HEK293T (cell line): Measurements from ENCODE around the gene PLCD1.

Source experiments
- ARNT ChIP-seq: fragments of 450-650 bp; IDR thresholded peaks from 2 replicates; pipeline ENCODE4 v1.6.1; 2017; ENCODE audit warnings: mild to moderate bottlenecking
- BHLHE40 ChIP-seq: fragments of 450-650 bp; IDR thresholded peaks from 2 replicates; pipeline ENCODE4 v1.6.1; 2016; ENCODE audit warnings: mild to moderate bottlenecking, moderate library complexity, borderline replicate concordance
- CTBP1 ChIP-seq: fragments of 450-650 bp; IDR thresholded peaks from 2 replicates; pipeline ENCODE4 v1.6.1; 2016; ENCODE audit warnings: borderline replicate concordance
- ELF4 ChIP-seq: fragments of 450-650 bp; IDR thresholded peaks from 2 replicates; pipeline ENCODE4 v1.6.1; 2017; ENCODE audit warnings: antibody characterized with exemption
- FOXA1 ChIP-seq: fragments of 450-650 bp; IDR thresholded peaks from 2 replicates; pipeline ENCODE4 v1.6.1; 2016; ENCODE audit warnings: mild to moderate bottlenecking
- L3MBTL2 ChIP-seq: fragments of 450-650 bp; conservative IDR thresholded peaks from 2 replicates; pipeline ENCODE4 v1.6.1; 2016; ENCODE audit warnings: mild to moderate bottlenecking
- SP1 ChIP-seq: fragments of 450-650 bp; IDR thresholded peaks from 2 replicates; pipeline ENCODE4 v1.6.1; 2017
- SUZ12 ChIP-seq: fragments of 450-650 bp; IDR thresholded peaks from 2 replicates; pipeline ENCODE4 v1.6.1; 2016; ENCODE audit warnings: mild to moderate bottlenecking
- TARDBP ChIP-seq: fragments of 450-650 bp; IDR thresholded peaks from 2 replicates; pipeline ENCODE4 v1.6.1; 2016
- ZNF384 ChIP-seq: fragments of 450-650 bp; IDR thresholded peaks from 2 replicates; pipeline ENCODE4 v1.6.1; 2016

DNA sequence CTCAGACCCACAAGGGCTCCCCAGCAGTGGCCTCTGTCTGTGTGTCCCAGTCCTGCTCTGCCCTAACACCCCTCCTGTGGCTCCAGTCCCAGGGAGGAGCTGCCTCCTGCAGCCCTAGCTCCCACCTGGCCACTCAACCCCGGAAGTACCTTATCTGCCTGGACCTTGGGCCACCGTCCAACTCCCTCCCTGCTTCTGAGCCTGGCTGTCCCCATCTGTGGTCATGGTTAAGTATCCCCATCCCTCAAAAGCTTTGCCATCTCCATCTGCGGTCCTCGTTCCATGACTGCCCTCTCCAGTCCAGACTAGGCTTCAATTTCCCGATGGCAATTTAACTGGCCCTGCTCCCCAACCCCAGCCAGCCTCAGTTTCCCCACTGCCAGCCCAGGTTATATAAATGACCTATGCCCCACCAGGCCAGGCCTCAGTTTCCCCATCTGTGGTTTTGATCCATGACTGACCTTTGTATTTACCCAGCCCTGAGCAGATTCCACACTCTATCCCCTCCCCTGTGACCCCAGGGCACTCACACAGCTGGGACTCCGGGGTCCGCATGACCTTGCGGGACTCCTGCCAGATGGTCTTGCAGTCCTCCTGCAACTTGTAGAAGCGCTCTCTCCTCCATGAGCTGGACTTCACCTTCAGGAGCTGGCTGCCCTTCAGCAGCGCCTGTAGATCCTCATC is 9.6 kb downstream of the PLCD1 start:
- no peak for TF ChIP-seq CTBP1
- no peak for TF ChIP-seq BHLHE40
- no peak for TF ChIP-seq SP1
- no peak for TF ChIP-seq ARNT
- no peak for TF ChIP-seq ELF4
- TF ChIP-seq TARDBP = no peak
- no peak for TF ChIP-seq SUZ12
- TF ChIP-seq L3MBTL2 = no peak
- TF ChIP-seq FOXA1 = no peak
- TF ChIP-seq ZNF384 = no peak
